Measurements from ENCODE around the gene WDTC1. TPM values are rescaled to one million over a fixed set of nuclear protein-coding genes. Genes with fewer than 3 reads are reported as not detected.

Gene WDTC1
- total and polyA plus RNA-seq, 3 donors from 2014 or later, result 61.4 to 142 (median 69.5) TPM

DNA sequence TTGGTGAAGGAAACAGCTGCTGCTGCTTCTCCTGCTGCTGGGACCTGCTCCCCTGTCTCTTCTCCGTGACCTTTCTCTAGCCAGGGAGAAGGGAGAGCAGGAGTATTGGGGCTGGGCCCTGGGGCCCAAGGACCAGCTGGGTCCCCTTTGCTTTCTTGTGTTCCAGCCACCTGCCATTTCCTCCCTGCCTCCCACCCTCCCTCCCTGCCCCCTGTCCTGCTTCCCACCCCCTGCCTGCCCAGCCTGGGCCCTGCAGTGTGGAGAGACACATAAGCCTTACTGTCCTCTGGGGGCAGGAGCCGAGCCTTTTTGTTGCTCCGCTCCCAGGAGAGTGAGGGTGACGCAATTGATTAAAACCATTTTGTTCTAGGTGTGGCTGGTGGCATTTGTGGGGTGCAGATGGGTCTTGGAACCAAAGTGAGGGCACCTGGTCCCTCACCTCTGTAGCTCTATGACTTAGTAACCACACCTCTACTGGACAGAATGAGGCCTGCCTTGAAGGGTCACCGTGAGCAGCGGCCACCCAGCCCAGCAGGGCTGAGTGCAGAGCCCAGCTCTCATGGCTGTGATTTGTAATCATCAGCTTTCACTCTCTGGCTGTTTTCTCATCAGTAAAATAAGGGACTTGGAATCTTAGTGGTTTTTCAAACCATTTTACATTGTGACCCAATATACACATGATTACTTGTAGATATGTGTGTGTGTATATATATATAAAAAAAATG is 73.6 kb downstream of the WDTC1 start:
- no peaks in the 10 kb centered on the region for H3K36me3 ChIP-seq (ENCODE audit: low read depth, missing control alignments)
- H3K4me1 ChIP-seq, result no peaks in the 10 kb centered on the region
- intact Hi-C loops (cut with DNase I; ENCODE audit: low total_unique reads), result no loop called here
- 89 to 91% methylated on average over 6 of the region's 6 CpGs for WGBS, 2 donors
- no peaks in the 10 kb centered on the region for H3K9me3 ChIP-seq
- DNase-seq, result no peak
- H3K4me3 ChIP-seq, result no peak overlapping the region
- TF ChIP-seq POLR2A (IDR thresholded peaks at IDR 0.05) (no peak), CTCF (IDR thresholded peaks at IDR 0.05) (no peak)
- no peaks in the 10 kb centered on the region for H3K27me3 ChIP-seq
- H3K27ac ChIP-seq, result no peak overlapping the region

GRCh38 chr1:27314169-27314568 is 79.7 kb downstream of the WDTC1 start:
- Histone ChIP-seq H3K36me3 (ENCODE audit: low read depth, missing control alignments) (no peaks in the 10 kb centered on the region), H3K27ac (no peak overlapping the region), H3K9me3 (no peaks in the 10 kb centered on the region), H3K4me3 (no peak overlapping the region), H3K27me3 (no peaks in the 10 kb centered on the region), H3K4me1 (no peaks in the 10 kb centered on the region)
- intact Hi-C loops (cut with DNase I; ENCODE audit: low total_unique reads), result no loop called here
- 79 to 85% methylated on average over 3 of the region's 3 CpGs for WGBS, 2 donors
- no peak for TF ChIP-seq POLR2A (IDR thresholded peaks at IDR 0.05)
- TF ChIP-seq CTCF (IDR thresholded peaks at IDR 0.05), result no peak
- DNase-seq, result no peak

GRCh38 chr1:27314737-27315136 is 80.3 kb downstream of the WDTC1 start:
- Histone ChIP-seq H3K27me3 (no peaks in the 10 kb centered on the region), H3K36me3 (ENCODE audit: low read depth, missing control alignments) (no peaks in the 10 kb centered on the region), H3K4me1 (no peaks in the 10 kb centered on the region), H3K9me3 (no peaks in the 10 kb centered on the region), H3K27ac (no peak overlapping the region), H3K4me3 (no peak overlapping the region)
- intact Hi-C loops (cut with DNase I; ENCODE audit: low total_unique reads), result no loop called here
- no peak for TF ChIP-seq CTCF (IDR thresholded peaks at IDR 0.05)
- no peak for TF ChIP-seq POLR2A (IDR thresholded peaks at IDR 0.05)
- DNase-seq, result no peak
- 57 to 58% methylated on average over 2 of the region's 2 CpGs for WGBS, 2 donors

DNA sequence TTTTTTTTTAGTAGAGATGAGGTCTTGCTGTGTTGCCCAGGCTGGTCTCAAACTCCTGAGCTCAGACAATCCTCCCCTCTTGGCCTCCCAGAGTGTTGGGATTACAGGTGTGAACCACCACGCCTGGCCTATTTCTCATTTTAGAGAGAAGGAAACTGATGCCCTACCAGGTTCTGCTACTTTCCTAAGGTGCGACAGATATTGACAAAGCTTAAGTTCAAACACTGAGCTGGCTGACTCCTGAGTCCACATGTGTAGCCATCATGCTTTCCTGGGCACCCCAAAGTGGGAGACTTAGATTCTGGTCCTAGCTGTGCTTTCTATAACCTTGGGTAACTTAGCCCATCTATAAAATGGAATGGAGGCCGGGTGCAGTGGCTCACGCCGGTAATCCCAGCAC is 82.4 kb downstream of the WDTC1 start:
- Histone ChIP-seq H3K4me3 (no peak overlapping the region), H3K4me1 (peaks cover 5% of the 10 kb centered on the region), H3K27ac (no peak overlapping the region), H3K27me3 (no peaks in the 10 kb centered on the region), H3K9me3 (no peaks in the 10 kb centered on the region), H3K36me3 (ENCODE audit: low read depth, missing control alignments) (no peaks in the 10 kb centered on the region)
- TF ChIP-seq CTCF (IDR thresholded peaks at IDR 0.05) (no peak), POLR2A (IDR thresholded peaks at IDR 0.05) (no peak)
- intact Hi-C loops (cut with DNase I; ENCODE audit: low total_unique reads), result no loop called here
- DNase-seq, result no peak
- WGBS, 2 donors, result 83 to 95% methylated on average over 5 of the region's 5 CpGs

DNA sequence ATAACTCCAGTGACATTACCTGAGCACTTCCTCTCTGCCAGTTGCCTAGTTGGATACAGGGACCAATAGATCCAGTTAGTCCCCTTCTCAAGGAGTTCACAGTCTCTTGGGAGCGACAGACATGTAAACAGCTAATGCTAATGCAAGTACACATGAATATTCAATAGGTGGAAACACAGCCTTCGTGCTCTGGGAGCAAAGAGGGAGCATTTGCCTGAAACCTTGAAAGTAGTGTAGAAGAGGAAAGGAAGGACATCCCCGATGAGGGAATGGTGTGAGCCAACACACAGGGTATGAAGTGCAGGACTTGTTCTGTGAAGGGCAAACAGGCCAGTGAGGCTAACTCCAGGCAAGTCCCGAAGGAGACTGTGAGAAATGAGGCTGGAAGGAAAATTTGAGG is 83.7 kb downstream of the WDTC1 start:
- Histone ChIP-seq H3K27ac (no peak overlapping the region), H3K4me3 (no peak overlapping the region), H3K9me3 (no peaks in the 10 kb centered on the region), H3K27me3 (no peaks in the 10 kb centered on the region), H3K36me3 (ENCODE audit: low read depth, missing control alignments) (no peaks in the 10 kb centered on the region), H3K4me1 (peaks cover 6% of the 10 kb centered on the region)
- WGBS, 2 donors, result 37 to 52% methylated on average over 4 of the region's 4 CpGs
- TF ChIP-seq CTCF (IDR thresholded peaks at IDR 0.05) (no peak), POLR2A (IDR thresholded peaks at IDR 0.05) (no peak)
- DNase-seq, result no peak
- intact Hi-C loops (cut with DNase I; ENCODE audit: low total_unique reads), result no loop called here
